GM12878 (cell line): ENCODE results near the gene APBA1.

ENCODE experiments used
- NFIC ChIP-seq: IDR thresholded peaks from 2 replicates; pipeline ENCODE4 v1.6.1; 2012; ENCODE audit warnings: low read depth, mild to moderate bottlenecking, inconsistent platforms, low read length, moderate library complexity
- TF ChIP-seq, protein P1 (sequence below), 3 experiments: IDR thresholded peaks in 2 of 3; conservative IDR thresholded peaks in 1 of 3; 2 replicates each; pipeline ENCODE4 v1.5.1; 2011; ENCODE audit warnings: low read depth in 3 of 3, low read length in 3 of 3, mild to moderate bottlenecking in 3 of 3, control low read depth in 2 of 3, moderate library complexity in 2 of 3, inconsistent platforms in 1 of 3, mixed read lengths in 1 of 3; ENCODE audit not compliant: control insufficient read depth in 2 of 3, insufficient read depth in 1 of 3; ENCODE audit errors: extremely low read depth in 1 of 3

DNA sequence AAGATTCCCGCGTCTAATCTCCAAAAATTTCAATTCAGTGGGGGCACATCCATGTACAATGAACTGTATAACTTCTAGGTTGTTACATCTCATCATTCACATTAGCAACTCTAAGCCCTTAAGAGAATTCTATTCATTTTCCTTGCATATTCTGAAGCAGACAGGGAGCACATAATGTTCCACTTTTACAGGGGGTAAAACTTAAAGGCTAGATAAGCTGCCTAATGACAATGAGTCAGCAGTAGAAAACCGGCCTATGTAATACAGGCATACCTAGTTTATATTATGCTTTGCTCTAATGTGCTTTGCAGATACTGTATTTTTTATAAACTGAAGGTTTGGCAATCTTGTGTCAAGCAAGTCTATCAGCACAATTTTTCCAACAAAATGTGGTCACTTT is 47.2 kb upstream of the APBA1 start:
- TF ChIP-seq, protein P1, sequence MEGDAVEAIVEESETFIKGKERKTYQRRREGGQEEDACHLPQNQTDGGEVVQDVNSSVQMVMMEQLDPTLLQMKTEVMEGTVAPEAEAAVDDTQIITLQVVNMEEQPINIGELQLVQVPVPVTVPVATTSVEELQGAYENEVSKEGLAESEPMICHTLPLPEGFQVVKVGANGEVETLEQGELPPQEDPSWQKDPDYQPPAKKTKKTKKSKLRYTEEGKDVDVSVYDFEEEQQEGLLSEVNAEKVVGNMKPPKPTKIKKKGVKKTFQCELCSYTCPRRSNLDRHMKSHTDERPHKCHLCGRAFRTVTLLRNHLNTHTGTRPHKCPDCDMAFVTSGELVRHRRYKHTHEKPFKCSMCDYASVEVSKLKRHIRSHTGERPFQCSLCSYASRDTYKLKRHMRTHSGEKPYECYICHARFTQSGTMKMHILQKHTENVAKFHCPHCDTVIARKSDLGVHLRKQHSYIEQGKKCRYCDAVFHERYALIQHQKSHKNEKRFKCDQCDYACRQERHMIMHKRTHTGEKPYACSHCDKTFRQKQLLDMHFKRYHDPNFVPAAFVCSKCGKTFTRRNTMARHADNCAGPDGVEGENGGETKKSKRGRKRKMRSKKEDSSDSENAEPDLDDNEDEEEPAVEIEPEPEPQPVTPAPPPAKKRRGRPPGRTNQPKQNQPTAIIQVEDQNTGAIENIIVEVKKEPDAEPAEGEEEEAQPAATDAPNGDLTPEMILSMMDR (IDR thresholded peaks at IDR 0.05 in 2 of 3, conservative IDR thresholded peaks at IDR 0.05 in 1 of 3; ENCODE audit: control insufficient read depth in 2 of 3, extremely low read depth in 1 of 3, insufficient read depth in 1 of 3, low read depth in 3 of 3, low read length in 3 of 3), result no peak
- no peak for TF ChIP-seq NFIC
